Measurements from ENCODE around the gene ADGRG1. TPM values are rescaled to one million over a fixed set of nuclear protein-coding genes. Genes with fewer than 3 reads are reported as not detected.

ADGRG1 gene
- total and polyA plus RNA-seq, 12 donors = 1.8 to 69.9 (median 41.4) TPM

- H3K36me3 ChIP-seq (replicated peaks in 1 of 2) = no peaks in the 10 kb centered on the region
- no peaks in the 10 kb centered on the region for H3K27me3 ChIP-seq
- H3K27ac ChIP-seq = peak overlapping the region in 2 of 5 donors; percentile 17 to 52
- H3K4me1 ChIP-seq (replicated peaks in 1 of 2) = peaks cover 0 to 21% of the 10 kb centered on the region in 2 donors
- no peak for TF ChIP-seq POLR2A (IDR thresholded peaks at IDR 0.05)
- no peak for TF ChIP-seq CTCF (IDR thresholded peaks at IDR 0.05)
- intact Hi-C loops (cut with DNase I) = no loop called here
- H3K4me3 ChIP-seq = no peak overlapping the region
- H3K9me3 ChIP-seq (replicated peaks in 1 of 3) = no peaks in the 10 kb centered on the region
- WGBS, 4 donors = 0 to 68% (median 55%) methylated on average over 1 to 7 of the region's 7 CpGs
- DNase-seq = peak in 1 of 7 donors; percentile 53
These were observed 14.9 kb downstream of the ADGRG1 start for GRCh38 chr16:57643147-57643874.

GRCh38 chr16:57643910-57644309 lies 15.5 kb downstream of the ADGRG1 start:
- Histone ChIP-seq H3K9me3 (replicated peaks in 1 of 3) (no peaks in the 10 kb centered on the region), H3K27me3 (no peaks in the 10 kb centered on the region), H3K36me3 (replicated peaks in 1 of 2) (no peaks in the 10 kb centered on the region), H3K4me3 (no peak overlapping the region), H3K27ac (no peak overlapping the region), H3K4me1 (replicated peaks in 1 of 2) (peaks cover 0 to 15% of the 10 kb centered on the region in 2 donors)
- no peak for TF ChIP-seq POLR2A (IDR thresholded peaks at IDR 0.05)
- no peak for TF ChIP-seq CTCF (IDR thresholded peaks at IDR 0.05)
- WGBS, 4 donors = 64 to 79% (median 76%) methylated on average over 8 to 9 of the region's 9 CpGs
- intact Hi-C loops (cut with DNase I) = no loop called here
- DNase-seq = no peak

- intact Hi-C loops (cut with DNase I) = loop anchor here (5.0 kb wide), 1 partner anchor 42 kb away; no protein-coding TSS in a partner anchor
- DNase-seq = no peak
- TF ChIP-seq CTCF (IDR thresholded peaks at IDR 0.05) (no peak), POLR2A (IDR thresholded peaks at IDR 0.05) (no peak)
- peaks cover 0 to 10% of the 10 kb centered on the region in 2 donors for H3K4me1 ChIP-seq (replicated peaks in 1 of 2)
- H3K9me3 ChIP-seq (replicated peaks in 1 of 3) = no peaks in the 10 kb centered on the region
- no peak overlapping the region for H3K4me3 ChIP-seq
- no peaks in the 10 kb centered on the region for H3K36me3 ChIP-seq (replicated peaks in 1 of 2)
- no peaks in the 10 kb centered on the region for H3K27me3 ChIP-seq
- 86 to 91% (median 88%) methylated on average over 11 of the region's 11 CpGs for WGBS, 4 donors
- H3K27ac ChIP-seq = no peak overlapping the region
These were observed 16.1 kb downstream of the ADGRG1 start for GRCh38 chr16:57644383-57645014.

GRCh38 chr16:57645169-57645568 lies 16.7 kb downstream of the ADGRG1 start:
- no peaks in the 10 kb centered on the region for H3K27me3 ChIP-seq
- H3K4me1 ChIP-seq (replicated peaks in 1 of 2) = peaks cover 0 to 10% of the 10 kb centered on the region in 2 donors
- TF ChIP-seq POLR2A (IDR thresholded peaks at IDR 0.05) (no peak), CTCF (IDR thresholded peaks at IDR 0.05) (no peak)
- H3K4me3 ChIP-seq = no peak overlapping the region
- no peak for DNase-seq
- intact Hi-C loops (cut with DNase I) = loop anchor here (5.0 kb wide), 1 partner anchor 43 kb away; no protein-coding TSS in a partner anchor
- WGBS, 4 donors = 64 to 79% (median 72%) methylated on average over 6 to 10 of the region's 10 CpGs
- H3K9me3 ChIP-seq (replicated peaks in 1 of 3) = no peaks in the 10 kb centered on the region
- no peaks in the 10 kb centered on the region for H3K36me3 ChIP-seq (replicated peaks in 1 of 2)
- peak overlapping the region in 1 of 5 donors; percentile 31 for H3K27ac ChIP-seq
